GM23338 (cell line): Measurements from ENCODE around the gene EPHB6.

ENCODE experiments used
- CREB1 ChIP-seq: fragments of 250-450 bp; sonication (Bioruptor Pico); IDR thresholded peaks from 2 replicates; pipeline ENCODE4 v1.5.0; 2020; ENCODE audit warnings: low read depth, mild to moderate bottlenecking, moderate library complexity
- CTCF ChIP-seq, 2 experiments: fragments of 200-600 bp in 1 of 2; sonication (generic) in 1 of 2; conservative IDR thresholded peaks; 2 replicates each; pipeline versions ENCODE4 v1.5.1 to v1.6.1; 2016 to 2017; ENCODE audit warnings: antibody characterized with exemption in 2 of 2, low read depth in 2 of 2, mild to moderate bottlenecking in 2 of 2, moderate library complexity in 1 of 2
- EZH2 ChIP-seq: fragments of 200-600 bp; sonication (generic); IDR thresholded peaks from one replicate; pipeline ENCODE4 v1.8.0; 2017; ENCODE audit warnings: antibody characterized with exemption, mild to moderate bottlenecking, low read depth; ENCODE audit not compliant: unreplicated experiment
- EZH2phosphoT487 ChIP-seq: fragments of 200-600 bp; sonication (generic); IDR thresholded peaks from one replicate; pipeline ENCODE4 v1.8.1; 2018; ENCODE audit warnings: antibody characterized with exemption; ENCODE audit not compliant: unreplicated experiment
- POLR2AphosphoS5 ChIP-seq: IDR thresholded peaks from 2 replicates; pipeline ENCODE4 v1.6.1; 2016; ENCODE audit warnings: antibody characterized with exemption, low read depth

- TF ChIP-seq CTCF (conservative IDR thresholded peaks at IDR 0.05; ENCODE audit: low read depth in 2 of 2) (no peak), POLR2AphosphoS5 (no peak), EZH2phosphoT487 (no peak), CREB1 (CRISPR knock-in tag) (no peak), EZH2 (no peak)
Measured at GRCh38 chr7:142898377-142899170, 43.7 kb downstream of the EPHB6 start.
